Loucy (cell line): ENCODE results near the gene RAC2.

Source experiments
- H2AFZ ChIP-seq: fragments of 200-600 bp; sonication (generic); 2 replicates; pipeline ENCODE4 v1.6.0; 2016; ENCODE audit warnings: antibody characterized with exemption, mild to moderate bottlenecking, low read length, moderate library complexity
- H3F3A ChIP-seq: fragments of 200-600 bp; 2 replicates; pipeline ENCODE4 v1.6.0; 2016; ENCODE audit warnings: antibody characterized with exemption, low read depth, mild to moderate bottlenecking
- H3K27me3 ChIP-seq: fragments of 200-600 bp; sonication (generic); 2 replicates; pipeline ENCODE4 v1.6.1; 2014; ENCODE audit warnings: low read length, mild to moderate bottlenecking; ENCODE audit not compliant: insufficient read depth, poor library complexity, severe bottlenecking
- H3K36me3 ChIP-seq: fragments of 200-600 bp; sonication (generic); 2 replicates; pipeline ENCODE4 v1.6.1; 2016; ENCODE audit warnings: low read length; ENCODE audit not compliant: insufficient read depth
- H3K4me1 ChIP-seq: fragments of 200-600 bp; sonication (generic); 2 replicates; pipeline ENCODE4 v1.5.1; 2014; ENCODE audit warnings: low read length, mild to moderate bottlenecking; ENCODE audit not compliant: insufficient read depth, poor library complexity, severe bottlenecking
- H3K4me2 ChIP-seq: fragments of 200-600 bp; sonication (generic); 2 replicates; pipeline ENCODE4 v1.6.0; 2014; ENCODE audit warnings: antibody characterized with exemption, low read length, low read depth, mild to moderate bottlenecking; ENCODE audit not compliant: poor library complexity, severe bottlenecking
- H3K4me3 ChIP-seq: fragments of 200-600 bp; sonication (generic); 2 replicates; pipeline ENCODE4 v1.5.1; 2014; ENCODE audit warnings: low read length, mild to moderate bottlenecking, mixed read lengths; ENCODE audit not compliant: poor library complexity, severe bottlenecking
- H3K79me2 ChIP-seq: fragments of 200-600 bp; sonication (generic); 2 replicates; pipeline ENCODE4 v1.6.1; 2014; ENCODE audit warnings: low read length; ENCODE audit not compliant: insufficient read depth
- H3K9ac ChIP-seq: fragments of 200-600 bp; sonication (generic); 2 replicates; pipeline ENCODE4 v1.6.0; 2014; ENCODE audit warnings: mild to moderate bottlenecking, low read depth, low read length, moderate library complexity; ENCODE audit not compliant: poor library complexity, severe bottlenecking
- H3K9me2 ChIP-seq: fragments of 200-600 bp; sonication (generic); replicated peaks from 2 replicates; pipeline ENCODE4 v1.6.1; 2016; ENCODE audit warnings: low read depth, low read length, mixed read lengths
- H3K9me3 ChIP-seq: fragments of 200-600 bp; sonication (generic); 2 replicates; pipeline ENCODE4 v1.6.1; 2014; ENCODE audit warnings: mild to moderate bottlenecking, antibody characterized with exemption, low read length, low read depth; ENCODE audit not compliant: insufficient read depth
- H4K20me1 ChIP-seq: fragments of 200-600 bp; sonication (generic); 2 replicates; pipeline ENCODE4 v1.6.0; 2014; ENCODE audit warnings: antibody characterized with exemption, low read length, mild to moderate bottlenecking; ENCODE audit not compliant: insufficient read depth, poor library complexity, severe bottlenecking
- EZH2phosphoT487 ChIP-seq: fragments of 200-600 bp; IDR thresholded peaks from 2 replicates; pipeline ENCODE4 v1.6.1; 2018; ENCODE audit warnings: antibody characterized with exemption, mild to moderate bottlenecking, moderate library complexity, borderline replicate concordance
- TF ChIP-seq, protein P1 (sequence below): fragments of 200-600 bp; sonication (generic); conservative IDR thresholded peaks from 2 replicates; pipeline ENCODE4 v1.5.1; 2014; ENCODE audit warnings: mild to moderate bottlenecking, antibody characterized with exemption, low read length

Gene RAC2

DNA sequence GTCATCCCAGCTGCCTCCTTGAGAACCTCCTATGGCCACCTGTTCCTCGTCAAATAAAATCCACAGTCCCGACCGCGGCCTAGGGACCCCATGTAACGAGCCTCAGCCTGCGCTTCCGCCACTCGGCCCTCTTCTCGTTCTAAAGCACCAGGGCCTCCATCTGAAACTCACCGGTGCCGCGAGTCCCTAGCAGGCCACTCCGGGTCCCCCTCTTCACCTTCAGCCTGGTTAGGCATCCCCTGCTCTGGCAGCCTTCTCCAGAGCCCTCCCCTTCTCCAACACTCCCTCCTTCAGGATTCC lies 29.4 kb downstream of the RAC2 start:
- Histone ChIP-seq H3K36me3 (no peaks in the 10 kb centered on the region), H3K9ac (no peak overlapping the region), H3F3A (no peaks in the 10 kb centered on the region), H3K27me3 (no peaks in the 10 kb centered on the region), H2AFZ (no peak overlapping the region), H3K4me2 (no peak overlapping the region), H3K9me2 (no peaks in the 10 kb centered on the region), H4K20me1 (no peaks in the 10 kb centered on the region), H3K4me3 (no peak overlapping the region), H3K4me1 (peaks cover 20% of the 10 kb centered on the region), H3K79me2 (no peaks in the 10 kb centered on the region), H3K9me3 (no peaks in the 10 kb centered on the region)
- TF ChIP-seq, protein P1, sequence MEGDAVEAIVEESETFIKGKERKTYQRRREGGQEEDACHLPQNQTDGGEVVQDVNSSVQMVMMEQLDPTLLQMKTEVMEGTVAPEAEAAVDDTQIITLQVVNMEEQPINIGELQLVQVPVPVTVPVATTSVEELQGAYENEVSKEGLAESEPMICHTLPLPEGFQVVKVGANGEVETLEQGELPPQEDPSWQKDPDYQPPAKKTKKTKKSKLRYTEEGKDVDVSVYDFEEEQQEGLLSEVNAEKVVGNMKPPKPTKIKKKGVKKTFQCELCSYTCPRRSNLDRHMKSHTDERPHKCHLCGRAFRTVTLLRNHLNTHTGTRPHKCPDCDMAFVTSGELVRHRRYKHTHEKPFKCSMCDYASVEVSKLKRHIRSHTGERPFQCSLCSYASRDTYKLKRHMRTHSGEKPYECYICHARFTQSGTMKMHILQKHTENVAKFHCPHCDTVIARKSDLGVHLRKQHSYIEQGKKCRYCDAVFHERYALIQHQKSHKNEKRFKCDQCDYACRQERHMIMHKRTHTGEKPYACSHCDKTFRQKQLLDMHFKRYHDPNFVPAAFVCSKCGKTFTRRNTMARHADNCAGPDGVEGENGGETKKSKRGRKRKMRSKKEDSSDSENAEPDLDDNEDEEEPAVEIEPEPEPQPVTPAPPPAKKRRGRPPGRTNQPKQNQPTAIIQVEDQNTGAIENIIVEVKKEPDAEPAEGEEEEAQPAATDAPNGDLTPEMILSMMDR, result no peak
- TF ChIP-seq EZH2phosphoT487, result no peak

DNA sequence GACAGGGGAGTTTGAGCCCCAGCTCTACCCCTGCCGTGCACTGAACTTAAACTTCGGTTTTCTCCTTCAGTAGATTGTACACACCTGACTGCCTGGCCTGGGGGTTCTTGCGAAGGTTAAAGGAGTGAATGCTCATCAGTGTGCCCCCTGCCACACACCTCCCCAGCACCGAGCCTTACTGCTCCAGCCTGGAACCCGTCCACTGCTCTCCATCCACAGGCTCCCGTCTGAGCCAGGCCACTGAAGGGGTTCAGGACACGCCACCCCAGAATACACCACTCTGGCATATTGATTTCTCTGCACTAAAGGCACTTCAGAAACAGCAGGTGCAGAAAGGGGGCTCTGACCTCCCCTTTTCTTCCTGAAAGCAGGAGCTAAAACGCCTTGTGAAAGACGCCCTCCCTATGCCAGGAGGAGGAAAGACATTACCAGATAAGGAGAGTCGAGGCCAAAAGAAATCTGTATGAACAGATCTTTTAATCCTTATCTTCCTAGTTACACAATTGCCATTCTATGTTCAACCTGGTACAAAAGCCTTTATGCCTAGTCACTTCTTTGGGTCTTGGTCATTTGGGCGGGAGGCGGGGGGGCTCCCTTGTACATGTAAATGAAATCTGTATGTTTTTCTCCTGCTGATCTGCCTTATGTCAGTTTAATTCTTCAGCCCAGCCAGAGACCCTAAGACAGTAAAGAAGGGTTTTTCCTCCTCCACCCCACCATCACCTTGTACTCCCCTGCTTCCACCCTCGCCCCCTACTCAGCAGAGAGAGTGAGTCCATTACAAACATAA lies 29.9 kb downstream of the RAC2 start:
- H3K4me1 ChIP-seq, result peaks cover 14% of the 10 kb centered on the region
- no peak overlapping the region for H2AFZ ChIP-seq
- H3F3A ChIP-seq, result no peaks in the 10 kb centered on the region
- H3K27me3 ChIP-seq, result no peaks in the 10 kb centered on the region
- H3K4me3 ChIP-seq, result no peak overlapping the region
- no peak overlapping the region for H3K4me2 ChIP-seq
- no peaks in the 10 kb centered on the region for H3K9me2 ChIP-seq
- H4K20me1 ChIP-seq, result no peaks in the 10 kb centered on the region
- H3K79me2 ChIP-seq, result no peaks in the 10 kb centered on the region
- TF ChIP-seq, protein P1, result no peak
- TF ChIP-seq EZH2phosphoT487, result no peak
- H3K9ac ChIP-seq, result no peak overlapping the region
- no peaks in the 10 kb centered on the region for H3K36me3 ChIP-seq
- no peaks in the 10 kb centered on the region for H3K9me3 ChIP-seq

DNA sequence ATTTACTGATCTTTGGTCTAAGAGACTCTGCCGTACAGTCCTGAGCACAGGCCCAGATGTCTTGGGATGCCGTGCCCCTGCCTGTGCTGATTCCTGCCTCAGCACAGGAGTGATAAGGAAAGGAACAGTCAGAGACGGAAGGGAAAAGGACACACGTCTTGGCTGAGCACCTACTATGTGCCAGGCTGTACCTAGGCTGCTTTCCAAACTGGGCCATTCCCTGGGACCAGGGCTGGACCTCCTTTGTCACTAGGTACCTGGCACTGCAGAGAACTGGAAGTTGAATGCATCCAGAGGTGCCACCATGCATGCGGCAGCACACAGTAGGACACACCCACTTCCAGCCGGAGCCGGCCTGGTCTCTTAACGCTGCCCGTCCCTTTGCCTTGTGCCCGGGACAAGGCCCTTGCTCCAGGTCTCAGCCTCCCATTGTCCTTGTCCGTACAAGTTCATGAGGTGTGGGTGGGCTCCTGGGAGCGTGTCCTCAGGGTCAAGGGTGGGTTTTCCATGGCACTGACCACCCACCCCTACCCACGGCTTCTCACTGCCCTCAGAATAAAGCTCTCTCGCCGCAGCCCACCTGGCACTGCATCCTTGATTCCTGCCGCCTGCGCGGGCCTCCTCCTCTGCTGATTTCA lies 30.7 kb downstream of the RAC2 start:
- Histone ChIP-seq H3K9me3 (no peaks in the 10 kb centered on the region), H2AFZ (no peak overlapping the region), H3K9me2 (no peaks in the 10 kb centered on the region), H3K9ac (no peak overlapping the region), H4K20me1 (no peaks in the 10 kb centered on the region), H3F3A (no peaks in the 10 kb centered on the region), H3K4me1 (peaks cover 6% of the 10 kb centered on the region), H3K27me3 (no peaks in the 10 kb centered on the region), H3K79me2 (no peaks in the 10 kb centered on the region), H3K4me3 (no peak overlapping the region), H3K36me3 (no peaks in the 10 kb centered on the region), H3K4me2 (no peak overlapping the region)
- TF ChIP-seq, protein P1, result no peak
- no peak for TF ChIP-seq EZH2phosphoT487
